ENCODE measurements around the gene SF3A1.
"Not testable (repeated sequence)": the region's sequence is repeated elsewhere in the genome, so short reads cannot be mapped to it uniquely, and the experiment has no call there.

The SF3A1 gene

DNA sequence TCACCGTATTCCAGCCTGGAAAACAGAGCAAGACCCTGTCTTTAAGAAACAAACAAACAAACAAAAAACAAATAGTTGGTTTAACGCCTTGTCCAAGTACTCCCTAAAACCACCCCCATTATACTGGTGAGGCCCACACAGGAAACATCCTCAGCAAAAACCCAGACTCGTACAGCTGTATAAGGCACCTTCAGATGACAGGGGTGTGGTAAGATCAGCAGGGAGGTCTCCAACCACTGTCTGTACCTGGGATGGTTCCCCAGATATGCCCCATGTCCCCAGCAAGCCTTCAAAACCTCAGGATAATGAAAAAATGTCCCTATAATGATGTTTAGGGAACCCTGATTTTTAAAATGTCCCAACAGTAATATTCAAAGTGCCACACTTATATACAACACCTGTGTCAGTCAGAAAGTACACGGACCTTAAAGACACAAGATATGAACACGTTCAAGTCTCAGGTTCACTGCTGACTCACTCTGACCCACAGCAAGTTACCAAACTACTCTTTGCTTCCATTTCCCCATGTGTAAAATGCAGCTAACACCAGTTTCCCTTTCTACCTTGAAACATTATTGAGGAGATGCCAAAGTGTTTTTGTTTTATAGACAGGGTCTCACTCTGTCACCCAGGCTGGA, 9.3 kb downstream of the SF3A1 start:
- DNase-seq: no peak

DNA sequence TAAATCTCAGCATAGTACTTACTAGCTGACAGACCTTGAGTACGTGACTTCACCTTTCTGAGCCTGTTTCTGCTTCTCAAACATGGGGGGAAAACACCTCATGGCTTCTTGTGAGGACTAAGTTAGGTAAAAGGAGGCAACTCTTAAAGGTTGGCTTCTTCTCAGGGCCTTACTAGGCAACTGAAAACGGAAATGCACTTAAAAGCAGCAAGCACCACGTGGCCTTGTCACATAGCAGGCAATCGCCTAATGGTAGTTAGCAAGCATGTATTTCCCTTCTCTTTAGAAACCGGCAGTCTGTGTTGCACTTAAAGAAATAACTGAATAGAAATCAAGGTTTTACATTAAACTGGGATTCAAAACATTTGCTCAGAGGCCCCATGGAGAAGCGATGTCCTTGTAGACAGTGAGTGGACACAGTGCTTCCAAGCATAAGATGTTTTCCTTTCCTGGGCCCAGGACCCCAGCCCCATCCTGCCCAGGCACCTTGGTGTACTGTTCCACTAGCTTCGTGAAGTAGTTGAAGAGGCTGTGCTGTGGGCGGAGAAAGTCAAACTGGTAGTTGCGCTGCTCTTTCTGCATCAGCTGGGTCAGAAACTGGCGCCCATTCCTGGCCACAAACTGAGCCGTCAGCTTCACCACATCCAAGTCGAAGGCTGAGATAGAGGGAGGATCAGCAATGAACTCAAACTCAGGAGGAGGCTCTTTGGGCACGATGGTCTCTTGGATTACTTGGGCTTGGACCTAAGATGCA, 12.1 kb downstream of the SF3A1 start:
- DNase-seq: no peak

DNA sequence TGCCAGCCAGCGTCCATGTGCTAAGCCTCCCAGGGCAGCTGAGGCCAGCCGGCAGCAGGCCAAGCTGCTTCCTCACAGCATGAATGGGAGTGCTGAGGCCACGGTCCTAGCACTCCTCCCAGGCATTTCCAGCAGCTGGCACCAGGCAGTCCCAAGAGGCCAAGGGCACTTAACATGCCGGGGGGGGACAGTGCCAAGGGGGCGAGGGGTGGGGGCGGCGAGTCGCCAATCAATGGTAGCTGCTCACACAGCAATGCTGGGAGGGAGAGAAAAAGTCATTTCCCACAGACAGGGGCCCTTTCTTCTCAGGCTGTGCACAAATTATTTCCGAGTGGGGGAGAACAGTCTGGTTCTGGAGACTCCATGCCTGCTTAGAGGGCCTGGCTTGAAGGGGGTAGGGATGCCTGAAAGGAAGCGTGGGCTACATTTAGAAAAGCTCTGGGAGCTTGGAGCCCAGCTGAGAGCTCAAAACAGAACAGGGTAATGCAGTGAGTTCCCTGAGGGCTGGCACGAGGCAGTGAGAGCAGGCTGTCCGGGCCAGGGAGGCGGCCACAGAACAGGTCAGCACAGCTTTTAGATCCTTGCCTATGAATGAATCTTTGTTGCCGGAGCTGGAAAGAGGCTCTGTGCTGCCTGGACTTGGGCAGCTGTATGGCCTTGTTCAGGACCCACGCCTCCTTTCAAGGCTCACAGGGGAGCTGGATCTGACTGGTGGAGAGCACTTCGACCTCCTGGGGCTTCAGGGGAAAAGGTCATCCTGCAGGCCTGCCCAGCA, 15.6 kb downstream of the SF3A1 start:
- no peak for DNase-seq

DNA sequence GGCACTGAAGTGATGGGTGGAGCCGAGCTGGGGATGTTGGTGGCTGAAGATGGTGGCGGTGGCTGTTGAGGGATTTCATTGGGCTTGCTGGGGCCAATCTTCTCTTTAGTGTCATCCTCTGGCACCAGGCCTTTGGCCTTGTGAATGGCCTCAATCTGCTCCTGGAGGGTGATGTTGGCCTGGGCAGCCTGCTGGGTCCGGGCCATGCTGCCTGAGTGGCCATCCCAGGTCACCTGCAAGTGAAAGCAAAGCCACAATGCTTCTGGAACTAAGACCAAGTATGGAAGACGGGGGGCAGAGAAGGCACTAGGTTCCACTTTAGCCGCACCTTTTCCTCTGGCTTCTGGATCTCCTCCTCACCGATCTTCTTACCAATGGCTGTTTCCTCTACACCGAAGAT, 17.9 kb downstream of the SF3A1 start:
- DNase-seq: no peak

DNA sequence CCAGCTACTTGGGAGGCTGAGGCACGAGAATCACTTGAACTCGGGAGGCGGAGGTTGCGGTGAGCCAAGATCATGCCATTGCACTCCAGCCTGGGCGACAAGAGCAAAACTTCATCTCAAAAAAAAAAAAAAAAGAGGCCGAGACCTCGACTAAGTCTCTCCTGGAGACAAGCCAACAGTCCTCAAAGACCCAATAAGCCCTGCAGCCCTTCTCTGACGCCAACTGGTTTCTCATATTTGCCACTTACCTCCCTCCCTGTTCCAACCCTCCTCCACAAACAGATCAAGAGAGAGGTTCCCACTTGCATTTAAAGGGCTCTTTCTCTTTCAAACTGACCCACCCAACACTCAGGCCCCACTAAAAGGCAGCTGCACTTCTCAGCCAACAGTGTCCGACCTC, 18.4 kb downstream of the SF3A1 start:
- not testable (repeated sequence) for DNase-seq

DNA sequence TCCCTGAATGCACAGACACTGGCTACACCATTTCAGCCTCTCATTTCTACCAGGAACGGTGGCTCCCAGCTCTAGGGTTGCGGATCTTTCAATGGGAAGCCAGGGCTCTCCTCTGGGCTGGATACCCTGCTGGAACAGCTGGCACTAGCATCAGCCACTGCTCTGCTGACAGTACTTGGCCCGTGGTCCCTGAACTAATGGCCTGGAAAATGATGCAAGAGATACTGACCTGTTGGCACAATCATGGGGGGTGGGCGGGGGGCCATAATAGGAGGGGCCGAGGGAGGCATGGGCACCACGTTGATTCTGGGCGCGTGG, 19.3 kb downstream of the SF3A1 start:
- DNase-seq: no peak

DNA sequence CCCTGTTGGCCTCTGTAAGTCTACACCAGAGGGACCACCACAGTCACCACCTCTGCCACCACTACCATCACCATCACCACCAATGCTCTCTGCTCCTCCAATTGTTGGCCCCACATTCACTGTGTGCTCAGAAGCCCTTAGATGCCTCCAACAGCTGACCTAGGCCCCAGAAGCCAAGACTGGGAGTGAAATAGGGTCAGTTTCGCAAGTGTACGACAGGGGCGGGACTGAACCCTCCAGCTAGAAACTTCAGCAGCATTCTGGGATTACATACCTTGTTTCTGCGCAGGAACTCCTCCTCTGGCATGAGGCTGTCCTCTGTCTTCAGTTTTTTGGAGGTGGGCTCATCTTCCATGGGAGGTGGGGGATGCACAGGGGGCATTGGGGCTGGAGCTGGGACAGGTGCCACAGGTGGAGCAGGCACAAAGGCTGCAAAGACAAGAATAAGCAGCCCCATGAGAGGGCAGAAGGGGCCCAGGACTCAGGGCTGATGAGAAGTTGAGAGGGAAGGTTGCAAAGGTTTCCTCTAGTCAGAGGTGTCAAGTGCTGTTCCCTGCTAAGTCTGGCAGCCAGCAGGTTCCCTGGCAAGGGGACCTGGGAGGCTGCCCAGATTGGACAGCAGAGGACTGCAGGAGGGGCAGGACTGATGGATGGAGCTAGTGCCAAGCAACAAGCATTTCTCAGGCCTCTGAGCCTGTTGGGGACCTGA, 19.8 kb downstream of the SF3A1 start:
- DNase-seq: no peak

DNA sequence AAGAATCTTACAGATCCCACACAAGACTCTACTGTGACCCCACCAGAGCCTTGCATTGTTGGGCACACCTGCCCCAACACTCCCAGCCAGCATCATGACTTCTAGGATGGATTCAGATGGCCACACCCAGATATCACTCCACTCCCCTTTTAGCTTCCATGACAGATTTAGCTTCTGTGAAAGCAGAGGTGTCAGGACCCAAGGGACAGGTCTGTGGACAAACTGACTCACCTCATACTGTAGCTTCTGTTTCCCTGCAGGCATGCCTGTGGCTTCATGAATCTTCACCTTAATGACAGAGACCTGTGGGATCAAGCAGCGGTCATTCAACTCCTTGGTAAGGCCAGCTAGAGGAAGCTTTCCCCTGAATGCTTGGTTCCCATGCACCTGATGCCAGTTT, 21.5 kb downstream of the SF3A1 start:
- no peak for DNase-seq

DNA sequence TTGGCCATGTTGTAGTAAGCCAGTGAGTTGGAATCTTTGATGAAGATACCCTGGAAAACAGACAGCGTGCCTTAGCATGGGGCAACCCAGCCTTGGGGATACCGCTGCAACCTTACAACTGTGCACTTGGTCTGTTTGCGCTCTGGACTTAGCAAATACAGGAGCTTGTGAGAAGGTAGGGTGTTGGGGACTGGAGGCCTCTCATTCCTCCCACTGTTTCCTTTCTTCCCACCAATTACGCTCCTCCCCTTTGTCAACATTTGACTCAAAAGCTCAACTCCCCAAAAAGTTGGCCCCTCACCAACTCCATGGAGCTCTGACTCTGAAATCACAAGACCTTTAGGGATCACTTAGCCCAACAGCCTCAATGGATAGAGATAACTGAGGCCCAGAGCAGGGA, 22.0 kb downstream of the SF3A1 start:
- DNase-seq: no peak

DNA sequence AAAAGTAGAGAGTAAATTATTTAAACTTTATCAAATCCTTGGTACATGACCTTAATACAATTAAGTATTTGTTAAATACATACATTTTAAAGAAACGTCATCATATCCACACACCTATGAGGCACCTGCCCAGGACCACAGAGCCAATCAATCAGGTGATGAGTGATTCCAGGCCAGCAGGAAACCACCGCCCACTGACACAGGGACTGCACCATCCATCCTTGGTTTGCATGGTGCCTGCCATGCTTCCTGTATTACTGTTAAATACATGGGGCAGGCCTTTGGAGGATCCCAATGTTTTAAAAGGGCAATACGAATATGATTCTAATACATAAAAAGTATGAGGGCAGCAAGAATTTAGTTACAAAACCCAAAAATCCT, 23.0 kb downstream of the SF3A1 start:
- DNase-seq: no peak

DNA sequence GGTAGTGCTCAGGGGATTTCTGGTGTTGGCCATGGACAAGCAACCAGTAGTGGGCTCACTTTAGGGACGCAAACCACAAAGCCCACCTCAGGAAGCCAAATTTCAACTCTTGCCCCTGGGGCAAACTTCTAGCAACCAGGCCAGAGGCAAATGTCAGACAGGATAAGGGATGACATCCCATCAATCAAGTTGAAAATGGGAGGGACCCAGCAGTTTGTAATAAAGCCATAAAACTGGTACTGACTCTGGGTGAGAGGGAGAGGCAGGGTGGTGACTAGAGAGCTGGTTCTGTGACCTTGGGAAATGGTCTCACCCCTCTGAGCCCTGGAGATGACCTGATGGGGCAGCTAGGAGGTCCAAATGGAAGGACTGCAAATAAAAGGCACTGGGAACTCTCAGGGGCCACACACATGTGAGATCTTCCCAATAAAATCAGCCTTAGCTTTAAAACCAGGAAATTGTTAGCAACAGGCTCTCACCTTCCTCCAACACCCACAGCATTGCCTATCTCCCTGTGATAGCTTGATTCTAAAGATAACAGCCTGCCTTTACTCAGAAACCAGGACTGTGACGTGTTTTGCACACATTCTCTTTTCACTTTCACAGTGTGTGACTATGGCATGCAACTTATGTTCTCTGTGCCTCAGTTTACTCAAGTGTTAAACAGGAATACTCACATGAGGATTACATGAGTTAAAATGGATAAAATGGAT, 23.5 kb downstream of the SF3A1 start:
- DNase-seq: no peak

DNA sequence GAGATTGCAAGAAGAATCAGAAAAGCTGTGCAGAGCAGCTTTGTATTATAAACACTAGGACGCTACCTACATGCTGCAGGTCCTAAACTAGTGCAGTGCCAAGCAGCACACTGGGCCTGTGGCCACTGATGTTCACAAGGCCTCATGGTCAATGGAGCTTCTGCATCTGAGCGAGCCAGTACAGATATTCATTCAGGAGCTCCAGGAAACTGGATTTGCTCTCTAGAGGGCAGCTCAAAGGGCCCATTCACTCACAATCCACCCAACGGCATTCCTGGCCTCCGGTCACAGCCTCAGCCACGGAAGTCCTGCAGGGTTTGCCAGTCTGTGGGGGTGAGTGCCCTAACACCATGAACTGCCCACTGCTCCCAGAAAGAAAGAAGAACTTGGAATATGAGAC, 24.1 kb downstream of the SF3A1 start:
- DNase-seq: no peak

DNA sequence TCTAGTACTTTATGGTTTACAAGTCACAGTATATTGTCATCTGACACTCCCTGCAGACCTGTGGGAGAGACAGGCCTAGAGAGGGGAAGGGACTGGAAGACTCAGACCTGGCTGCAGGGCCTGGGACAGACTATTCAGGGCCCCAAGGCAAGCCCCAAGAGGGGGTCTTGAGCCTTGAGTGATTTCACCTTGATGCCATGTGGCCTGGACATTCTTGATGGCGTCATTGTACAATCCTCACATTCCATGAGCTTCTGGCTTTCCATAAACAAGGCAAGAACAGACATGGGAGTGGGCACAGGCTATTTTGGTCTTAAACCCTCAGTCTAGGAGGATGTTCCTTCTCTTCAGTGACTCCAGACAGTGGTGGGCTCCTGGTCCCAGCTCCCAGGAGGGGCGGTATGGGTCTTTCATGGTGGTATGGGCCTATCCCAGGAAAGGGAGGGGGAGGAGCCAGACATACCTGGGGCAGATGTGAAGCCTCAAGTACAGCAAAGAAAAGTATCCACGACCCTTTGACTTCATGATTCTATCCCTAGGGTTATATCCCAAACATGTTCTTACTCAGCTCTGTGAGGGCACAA, 28.1 kb downstream of the SF3A1 start:
- DNase-seq: no peak

DNA sequence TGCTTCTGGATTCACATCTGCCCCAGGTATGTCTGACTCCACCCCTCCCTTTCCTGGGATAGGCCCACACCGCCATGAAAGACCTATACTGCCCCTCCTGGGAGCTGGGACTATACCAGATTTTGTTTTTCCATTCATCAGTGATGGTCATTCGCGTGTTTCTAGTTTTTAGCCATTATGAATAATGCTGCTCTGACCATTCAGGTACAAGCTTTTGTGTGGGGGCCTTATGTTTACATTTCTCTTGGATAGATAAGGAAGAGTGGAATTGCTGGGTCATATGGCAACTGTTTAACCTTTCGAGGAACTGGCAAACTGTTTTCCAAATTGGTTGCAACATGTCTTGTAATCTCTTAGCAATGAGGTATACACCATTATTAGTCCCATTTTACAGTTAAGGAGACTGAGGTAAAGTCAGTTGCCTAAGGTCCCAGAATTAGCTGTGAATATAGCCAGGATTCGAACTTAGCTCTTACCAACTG, 28.8 kb downstream of the SF3A1 start:
- DNase-seq: no peak

DNA sequence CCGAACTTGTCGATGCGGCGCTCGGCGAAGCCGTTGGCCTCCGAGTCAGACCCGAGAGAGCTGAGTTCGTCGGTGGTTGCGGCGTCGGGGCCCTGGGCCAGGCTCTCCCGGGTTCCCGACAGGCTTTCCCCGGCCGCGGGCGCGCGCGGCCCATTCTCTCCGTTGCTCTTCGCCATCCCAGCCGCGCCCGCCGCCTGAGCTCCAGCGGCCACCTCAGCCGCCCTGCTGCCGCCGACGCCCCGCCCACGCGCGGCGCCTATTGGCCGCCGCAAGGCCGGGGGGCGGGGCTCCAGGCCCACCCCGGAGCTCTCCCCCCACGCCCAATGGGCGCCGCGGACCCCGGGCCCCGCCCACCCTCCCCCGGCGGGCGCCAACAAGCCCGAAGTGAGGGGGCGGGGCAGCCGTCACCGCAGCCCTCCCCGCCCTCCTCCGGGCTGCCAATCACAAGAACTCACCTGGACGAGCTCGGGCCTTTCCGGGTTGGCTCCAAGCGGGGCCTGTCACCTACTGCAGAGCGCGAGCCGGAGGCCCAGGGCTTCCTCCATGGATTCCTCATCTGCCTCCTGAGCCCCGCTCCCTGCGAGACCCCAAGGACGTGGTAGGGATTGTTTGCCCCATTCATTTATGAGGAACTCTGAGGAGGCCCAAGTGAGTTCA, 29.9 kb downstream of the SF3A1 start, which contains the start of gene TBC1D10A:
TSS of gene TBC1D10A (minus strand) at position 236 of the 657 bp plus-strand sequence. CDS start at position 176, 60 bp downstream.
- DNase-seq: peak; percentile 92

DNA sequence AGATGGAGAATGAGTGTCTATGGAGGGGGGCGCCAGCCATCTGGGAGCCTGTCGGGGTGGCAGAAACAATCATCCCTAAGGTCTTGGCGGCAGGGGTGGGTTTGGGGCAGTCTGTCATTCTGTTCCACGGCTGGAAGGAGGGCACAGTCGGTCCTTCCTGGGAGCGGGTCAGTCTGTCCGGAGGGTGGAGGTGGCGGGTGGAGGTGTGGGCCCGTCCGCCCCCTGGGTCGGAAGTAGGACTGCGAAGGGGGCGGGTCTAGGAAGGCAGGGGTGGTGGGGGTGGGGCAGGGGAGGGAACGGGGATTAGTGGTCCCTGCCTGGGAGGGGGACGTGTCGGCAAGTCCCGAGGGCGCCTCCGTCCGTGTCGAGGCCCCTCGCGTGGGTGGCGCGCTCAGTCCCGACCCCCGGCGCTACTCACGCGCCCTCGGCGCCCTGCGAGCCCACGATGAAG, 30.4 kb downstream of the SF3A1 start:
- peak; percentile 27 for DNase-seq

DNA sequence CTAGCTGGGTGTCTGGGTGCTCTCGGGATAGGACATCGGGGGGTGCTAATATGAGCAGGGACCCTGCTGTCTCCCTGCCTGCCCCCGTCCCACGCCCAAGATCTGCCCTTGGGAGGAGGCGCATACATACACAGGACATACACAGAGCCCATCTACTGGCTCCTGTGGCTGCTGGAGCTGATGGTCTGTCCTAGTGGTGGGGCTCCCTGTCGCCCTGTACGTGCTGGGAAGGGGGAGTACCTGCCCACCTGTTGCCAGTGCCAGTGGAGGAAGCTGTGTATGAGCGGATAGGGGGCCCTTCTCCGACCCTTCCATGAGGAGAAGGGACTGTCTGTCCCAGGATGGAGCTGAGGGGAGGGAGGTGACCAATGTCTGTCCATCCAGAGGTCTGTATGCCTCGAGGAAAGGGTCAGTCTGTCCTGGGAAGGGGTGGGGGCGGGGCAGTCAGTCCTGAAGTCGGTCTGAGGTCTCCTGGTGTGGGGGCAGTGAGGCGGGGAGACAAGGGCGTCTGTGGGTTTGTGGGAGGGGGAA, 30.9 kb downstream of the SF3A1 start:
- no peak for DNase-seq

DNA sequence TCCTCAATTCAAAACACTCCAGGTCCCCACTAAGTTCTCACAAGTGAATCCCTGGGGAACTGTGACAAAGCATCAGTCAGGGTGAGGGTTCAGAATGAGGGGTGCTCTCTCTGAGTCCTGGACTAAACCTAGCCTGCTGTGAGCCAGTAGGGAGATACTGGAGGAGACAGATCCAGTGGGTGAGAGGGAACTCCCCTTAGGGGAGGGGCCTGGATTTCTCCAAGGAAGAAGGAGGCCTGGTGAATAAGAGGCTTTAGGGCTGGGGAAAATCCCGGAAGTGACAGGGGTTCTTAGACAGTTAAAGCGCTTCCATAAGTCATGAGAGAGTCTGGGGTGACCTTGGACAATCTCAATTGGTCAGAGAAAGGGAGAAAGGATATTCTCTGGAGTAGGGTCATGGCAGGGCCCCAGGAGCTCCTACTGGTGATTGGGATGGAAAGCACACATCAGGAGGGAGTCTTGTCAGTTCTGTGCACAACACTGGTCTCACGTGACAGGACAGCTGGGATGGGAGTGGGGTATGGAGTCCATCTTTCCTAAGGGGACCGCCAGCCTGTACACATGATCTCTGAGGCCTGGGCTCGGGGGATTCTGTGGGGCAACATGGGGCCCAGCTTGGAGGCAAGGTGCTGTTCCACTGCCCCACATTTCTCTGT, 31.5 kb downstream of the SF3A1 start:
- DNase-seq: no peak

DNA sequence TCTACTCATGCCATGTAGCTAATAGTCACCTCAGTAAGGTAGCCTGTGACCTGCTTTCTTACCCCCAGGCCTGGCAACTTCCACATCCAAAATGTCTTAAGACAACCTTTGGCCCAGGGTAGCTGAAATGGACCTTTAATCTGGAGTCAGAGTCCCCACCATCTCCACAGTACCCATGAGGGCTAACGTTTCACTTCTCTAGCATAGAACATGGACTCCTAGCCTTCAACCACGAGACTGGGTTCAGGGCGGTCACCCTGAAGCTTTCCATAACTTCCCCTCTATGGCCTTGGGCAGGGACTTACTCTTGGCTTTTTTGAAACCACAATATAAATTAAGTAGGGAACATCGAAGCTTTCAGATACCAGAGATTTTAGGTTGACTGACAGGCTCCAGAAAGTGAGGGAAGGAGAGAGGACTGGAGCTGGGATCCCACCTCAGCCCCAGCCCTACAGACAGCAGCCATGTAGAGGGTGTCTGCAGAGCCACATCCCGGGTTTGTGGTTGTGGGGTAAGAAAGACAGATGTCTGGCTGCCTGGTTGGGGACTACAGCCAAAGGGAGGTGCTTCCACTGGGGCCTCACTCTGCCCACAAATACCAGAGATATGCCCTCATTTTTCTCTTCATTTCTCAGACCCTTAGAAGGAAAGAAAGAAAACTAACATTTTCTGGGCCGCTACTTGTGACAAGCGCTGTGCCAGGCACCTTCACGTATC, 32.5 kb downstream of the SF3A1 start:
- DNase-seq: no peak

DNA sequence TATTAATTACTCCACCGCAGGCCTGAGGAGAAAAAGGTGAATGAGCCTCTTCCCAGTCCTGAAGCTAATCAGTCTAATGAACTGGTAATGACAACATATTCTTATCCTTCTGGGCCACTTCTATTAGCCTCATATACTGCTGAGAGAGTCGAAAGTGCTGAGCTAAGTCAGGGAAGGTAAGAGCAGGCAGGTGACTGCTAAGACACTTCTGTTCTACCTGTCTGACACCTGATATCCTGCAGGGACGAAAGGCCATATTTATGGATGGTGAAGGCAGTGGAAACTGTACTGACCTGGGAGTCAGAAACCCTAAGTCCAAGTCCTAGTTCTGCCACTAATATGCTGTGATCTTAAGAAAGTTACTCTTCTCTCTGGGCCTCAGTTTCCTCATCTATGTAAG, 33.4 kb downstream of the SF3A1 start:
- no peak for DNase-seq
